HG03280 (cell line): ENCODE measurements around the gene PRKAR1B.

Experiments
- ATAC-seq: cut with Tn5 transposase; IDR thresholded peaks from one replicate; pipeline ENCODE4 v1.9.1; 2021; ENCODE audit warnings: mild to moderate bottlenecking, moderate library complexity; ENCODE audit not compliant: unreplicated experiment

The PRKAR1B gene

DNA sequence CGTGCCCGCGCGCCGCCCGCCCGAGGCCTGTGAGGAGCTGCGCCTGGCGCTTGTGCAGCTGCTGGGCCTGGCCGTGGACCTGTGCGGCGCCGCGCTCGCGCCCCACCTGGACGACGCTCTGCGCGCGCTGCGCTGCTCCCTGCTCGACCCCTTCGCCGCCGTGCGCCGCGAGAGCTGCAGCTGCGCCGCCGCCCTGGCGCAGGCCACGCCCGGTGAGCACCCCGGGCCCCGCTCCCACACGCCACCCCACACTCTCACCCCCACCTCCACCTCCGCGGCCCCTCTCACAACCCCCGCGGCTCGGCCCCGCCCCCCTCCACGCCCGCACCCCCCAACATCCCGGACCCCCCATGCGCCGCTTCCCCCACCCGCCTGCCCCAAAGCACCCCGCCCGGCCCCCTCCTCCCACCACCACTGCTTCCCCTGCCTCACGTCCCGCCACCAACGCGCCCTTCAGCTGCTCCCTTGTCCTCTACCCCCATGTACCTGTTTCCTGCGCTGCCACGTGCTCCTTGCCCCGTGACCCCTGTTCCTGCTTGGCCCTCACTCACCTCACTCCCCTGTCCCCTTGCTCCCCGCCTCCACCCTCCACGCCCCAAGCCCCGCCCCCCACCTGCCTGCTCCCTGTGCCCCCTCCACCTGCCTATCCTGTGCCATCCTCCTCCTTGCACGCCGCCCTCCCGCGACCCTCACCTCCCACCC lies at the start of gene PRKAR1B:
TSS of gene PRKAR1B (minus strand) at position 178 of the 702 bp plus-strand sequence. CDS start 15,776 bp downstream, outside the sequence.
- ATAC-seq = peak; percentile 46

DNA sequence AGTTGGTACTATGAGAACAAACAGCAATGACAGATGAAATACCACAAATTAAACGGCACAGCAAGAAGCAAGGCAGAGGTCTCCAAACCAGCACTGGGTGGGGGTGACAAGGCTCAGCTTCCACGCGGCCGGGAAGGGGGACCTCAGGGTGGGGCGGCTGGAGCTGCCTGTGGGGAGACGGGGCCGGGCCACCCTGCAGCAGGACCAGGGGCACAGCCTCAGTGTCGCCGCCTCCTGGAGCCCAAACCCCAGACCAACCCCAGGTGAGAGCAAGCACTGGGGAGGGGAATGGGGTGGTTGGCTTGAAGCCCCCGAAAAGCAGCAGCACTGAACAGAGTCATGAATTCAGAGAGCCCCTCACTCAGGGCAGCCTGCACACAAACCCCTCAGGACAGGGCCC lies 49.3 kb upstream of the PRKAR1B start:
- no peak for ATAC-seq

DNA sequence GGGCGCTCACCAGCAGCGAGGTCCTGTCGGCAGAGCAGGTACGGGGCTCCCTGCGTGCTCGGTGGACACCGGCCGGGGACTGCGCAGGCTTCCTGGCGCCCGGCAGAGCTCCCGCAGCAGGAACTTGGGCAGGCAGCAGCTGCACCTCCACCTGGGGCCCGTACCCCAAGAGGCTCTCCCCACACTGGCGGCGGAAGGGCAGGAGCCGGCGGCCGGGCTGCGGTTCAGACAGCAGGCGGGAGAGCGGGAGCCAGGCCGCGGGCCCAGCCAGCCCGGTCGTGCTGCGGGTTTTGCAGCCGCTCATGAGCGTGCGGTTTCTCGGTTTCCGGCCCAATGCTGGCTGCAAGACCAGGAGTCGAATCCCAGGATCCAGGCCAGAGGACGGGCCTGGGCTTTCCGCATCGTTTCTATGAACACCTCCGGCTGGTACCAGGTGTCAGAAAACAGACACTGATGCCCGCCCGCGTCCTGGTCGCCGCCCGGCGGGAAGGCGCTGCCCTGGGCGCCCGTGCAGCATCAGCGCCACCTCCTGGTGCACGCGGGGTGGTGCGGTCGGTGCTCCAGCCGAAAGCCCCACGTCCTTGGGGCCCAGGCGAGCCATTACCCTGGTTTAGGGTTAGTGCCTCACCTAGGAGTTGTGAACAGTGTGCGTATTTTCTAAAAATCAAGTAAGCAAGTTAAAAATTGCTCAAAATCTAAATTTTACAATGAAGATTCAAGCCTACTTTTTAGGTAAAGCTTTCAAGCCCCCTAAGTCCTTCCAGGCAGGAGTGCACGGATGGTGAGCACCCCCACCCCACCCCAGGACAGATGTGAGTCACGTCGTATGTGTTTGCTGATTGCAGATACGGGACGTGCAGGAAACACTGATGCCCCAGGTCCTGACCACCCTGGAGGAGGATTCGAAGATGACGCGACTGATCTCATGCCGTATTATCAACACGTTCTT lies 47.4 kb upstream of the PRKAR1B start:
- no peak for ATAC-seq

DNA sequence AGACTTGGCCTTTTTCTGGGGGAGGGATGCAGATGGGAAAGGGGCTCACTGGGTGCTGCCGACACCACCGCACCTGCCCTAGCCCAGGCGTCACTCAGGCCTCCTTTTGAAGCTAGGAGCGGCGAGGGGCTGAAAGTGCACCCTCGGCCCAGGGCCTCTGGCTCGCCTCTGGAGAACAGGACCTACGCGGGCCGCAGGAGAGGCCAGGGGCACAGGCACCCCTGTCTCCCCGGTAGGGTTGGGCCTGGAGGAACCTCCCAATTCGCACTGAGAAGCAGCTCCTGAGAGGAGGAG lies 46.5 kb upstream of the PRKAR1B start:
- ATAC-seq = no peak

DNA sequence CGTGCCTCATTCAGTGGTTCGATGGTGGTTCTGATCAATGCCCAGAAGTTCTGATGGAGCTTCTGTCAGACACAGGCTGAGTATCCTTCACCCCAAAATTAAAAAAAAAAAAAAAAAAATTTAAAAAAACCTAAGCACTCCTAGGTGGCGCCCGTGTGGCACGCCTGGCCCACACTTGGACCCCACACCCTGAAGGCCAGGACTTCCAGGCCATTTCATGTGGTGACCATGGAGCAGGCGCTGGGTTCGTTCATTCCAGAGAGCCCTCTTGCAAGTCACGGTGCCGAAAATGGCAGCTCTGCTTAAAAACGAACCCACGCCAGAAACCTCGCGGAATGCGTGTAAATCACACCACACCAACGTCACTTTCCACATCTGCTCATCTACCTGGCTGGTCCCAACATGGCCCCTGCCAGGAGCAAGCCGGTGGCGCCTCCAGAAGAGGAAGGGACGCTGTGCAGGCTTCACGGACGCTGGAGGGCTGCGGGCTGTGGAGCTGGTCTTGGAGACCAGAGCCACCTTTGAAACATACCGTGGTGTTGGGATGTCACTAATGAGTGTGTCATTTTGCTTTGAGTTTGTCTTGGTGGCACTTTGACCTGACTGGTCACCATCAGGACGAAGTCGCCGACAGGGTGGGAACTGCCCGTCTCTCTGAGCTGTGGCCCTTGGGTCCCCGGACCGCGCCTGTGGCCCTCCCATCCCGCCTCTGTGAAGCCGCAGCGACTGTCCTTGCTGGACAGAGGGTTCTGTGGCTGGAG lies 46.0 kb upstream of the PRKAR1B start:
- no peak for ATAC-seq

DNA sequence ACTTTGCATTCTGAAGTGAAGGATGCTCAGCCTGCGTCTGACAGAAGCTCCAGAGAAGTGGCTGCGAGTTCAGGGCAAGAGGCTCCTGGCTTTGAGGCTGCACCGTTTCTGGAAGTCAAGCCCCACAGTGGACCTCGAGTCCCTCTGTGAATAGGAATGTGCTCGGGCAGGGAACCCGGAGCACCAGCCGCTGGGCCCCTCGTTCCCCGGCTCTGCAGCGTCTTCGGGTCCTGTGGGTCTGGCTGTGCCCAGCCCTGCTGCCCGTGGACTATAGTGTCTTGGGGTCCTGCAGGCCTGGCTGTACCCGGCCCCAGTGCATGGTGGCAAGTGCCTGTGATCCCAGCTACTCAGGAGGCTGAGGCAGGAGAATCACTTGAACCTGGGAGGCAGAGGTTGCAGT lies 45.3 kb upstream of the PRKAR1B start:
- no peak for ATAC-seq

DNA sequence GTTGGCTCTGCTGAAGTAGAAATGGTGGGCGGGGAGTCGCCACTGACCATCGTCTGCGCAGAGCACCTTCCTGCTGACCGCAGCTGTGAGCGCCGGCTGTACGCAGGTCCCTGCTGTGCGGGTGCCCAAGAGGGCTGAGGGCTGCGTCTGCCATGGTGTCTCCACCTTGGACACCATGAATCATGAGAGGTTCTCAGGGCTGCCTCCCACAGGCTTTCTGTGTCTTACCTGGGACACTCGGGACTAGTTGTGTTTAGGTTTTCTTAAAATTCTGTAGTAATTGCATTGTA lies 44.9 kb upstream of the PRKAR1B start:
- no peak for ATAC-seq

DNA sequence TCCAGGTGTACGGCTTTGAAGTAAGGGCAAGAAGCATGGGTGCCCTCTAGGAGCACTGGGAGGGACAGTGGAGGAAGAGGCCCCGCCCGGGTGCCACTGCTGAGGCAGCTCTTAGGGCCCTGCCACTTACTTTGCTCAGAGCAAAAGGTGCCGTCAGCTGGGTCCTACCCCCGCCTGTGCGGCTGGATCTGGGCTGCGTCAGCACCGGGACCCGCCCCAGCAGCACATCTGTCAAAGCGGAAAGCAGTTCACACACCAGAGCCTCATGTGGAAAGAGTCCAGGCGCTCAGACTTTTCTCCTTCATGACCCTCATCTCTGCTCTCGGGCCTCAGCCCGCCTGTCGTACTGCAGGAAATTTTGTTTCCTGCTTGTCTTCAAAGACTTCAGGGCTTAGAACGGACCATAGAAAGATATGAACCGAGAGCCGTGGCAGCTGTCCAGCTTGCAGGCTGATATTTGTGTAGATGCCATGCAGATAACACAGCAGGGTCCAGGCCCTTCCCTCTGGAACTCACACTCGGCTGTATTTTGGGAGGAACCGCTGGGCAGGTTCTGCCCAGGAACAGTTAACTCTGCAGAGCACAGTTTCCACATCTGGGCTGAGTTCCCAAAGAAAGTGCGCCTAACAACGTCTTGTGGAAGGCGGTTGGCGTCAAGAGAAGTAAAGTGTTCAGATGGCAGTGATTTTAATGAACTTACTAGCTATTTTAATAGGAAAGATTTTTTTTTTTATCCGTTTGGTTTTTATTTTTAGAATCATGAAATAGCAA lies 44.3 kb upstream of the PRKAR1B start:
- ATAC-seq = no peak

DNA sequence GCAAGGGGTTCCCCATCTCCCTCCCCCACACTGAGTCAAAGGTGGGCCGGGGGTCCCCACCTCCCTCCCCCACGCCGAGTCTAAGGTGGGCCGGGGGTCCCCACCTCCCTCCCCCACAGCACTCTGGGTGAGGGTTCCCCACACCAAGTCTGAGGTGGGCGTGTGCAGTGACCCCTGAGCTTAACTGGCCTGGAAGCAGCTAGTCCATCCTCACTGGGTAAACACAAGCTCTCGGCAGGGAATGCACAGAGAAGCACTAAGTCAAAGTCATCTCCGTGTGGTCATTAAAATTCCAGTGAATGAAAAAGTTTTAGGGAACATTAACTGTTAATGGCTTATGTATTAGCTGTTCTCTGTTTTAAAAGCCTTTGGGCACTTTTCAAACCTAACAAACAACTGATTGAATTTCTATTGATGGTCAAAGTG lies 43.7 kb upstream of the PRKAR1B start:
- no peak for ATAC-seq

DNA sequence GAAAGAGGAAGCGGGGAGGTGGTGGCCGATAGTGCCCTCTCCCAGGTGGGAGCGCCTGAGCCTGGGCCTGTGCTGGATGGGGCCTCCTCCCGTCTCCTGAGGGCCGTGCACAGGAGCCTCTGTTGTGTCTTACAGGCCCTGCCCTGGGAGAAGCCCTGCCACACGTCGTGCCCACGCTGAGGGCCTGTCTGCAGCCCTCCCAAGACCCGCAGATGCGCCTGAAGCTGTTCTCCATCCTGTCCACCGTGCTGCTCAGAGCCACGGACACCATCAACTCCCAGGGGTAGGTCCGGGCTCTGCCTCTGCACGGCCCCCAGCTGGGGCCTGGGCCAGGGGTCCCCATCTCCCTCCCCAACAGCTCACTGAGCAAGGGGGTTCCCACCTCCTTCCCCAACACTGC lies 43.3 kb upstream of the PRKAR1B start:
- no peak for ATAC-seq

DNA sequence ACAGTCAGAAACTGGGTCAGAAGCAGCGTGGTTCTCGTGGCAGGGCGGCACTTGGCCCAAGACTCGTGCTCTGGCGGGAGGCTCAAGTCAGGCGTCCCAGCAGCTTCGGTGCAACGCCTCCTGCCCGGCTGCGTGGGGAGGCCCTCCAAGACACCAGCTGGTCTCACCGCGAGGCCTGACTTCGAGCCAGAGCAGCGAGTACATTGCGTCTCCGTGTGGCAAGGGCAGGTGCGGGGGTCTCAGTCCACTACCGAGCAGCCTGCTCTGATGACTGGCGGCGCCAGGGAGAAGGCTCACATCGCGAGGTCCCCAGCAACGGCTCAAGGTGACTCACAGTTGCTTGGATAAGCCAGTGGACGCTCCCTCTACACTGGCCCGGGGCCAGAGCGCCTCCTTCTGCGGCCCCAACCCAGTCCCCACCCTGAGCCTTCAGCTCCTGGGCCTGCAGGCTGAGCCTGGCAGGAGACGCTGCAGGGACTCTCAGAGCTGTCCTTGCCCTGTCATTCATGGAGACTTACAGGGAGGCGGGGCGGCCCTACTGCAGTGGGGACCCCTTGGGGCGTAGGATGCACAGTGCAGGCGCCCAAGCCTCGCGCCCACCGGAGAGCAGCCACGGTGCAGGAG lies 41.9 kb upstream of the PRKAR1B start:
- ATAC-seq = no peak

DNA sequence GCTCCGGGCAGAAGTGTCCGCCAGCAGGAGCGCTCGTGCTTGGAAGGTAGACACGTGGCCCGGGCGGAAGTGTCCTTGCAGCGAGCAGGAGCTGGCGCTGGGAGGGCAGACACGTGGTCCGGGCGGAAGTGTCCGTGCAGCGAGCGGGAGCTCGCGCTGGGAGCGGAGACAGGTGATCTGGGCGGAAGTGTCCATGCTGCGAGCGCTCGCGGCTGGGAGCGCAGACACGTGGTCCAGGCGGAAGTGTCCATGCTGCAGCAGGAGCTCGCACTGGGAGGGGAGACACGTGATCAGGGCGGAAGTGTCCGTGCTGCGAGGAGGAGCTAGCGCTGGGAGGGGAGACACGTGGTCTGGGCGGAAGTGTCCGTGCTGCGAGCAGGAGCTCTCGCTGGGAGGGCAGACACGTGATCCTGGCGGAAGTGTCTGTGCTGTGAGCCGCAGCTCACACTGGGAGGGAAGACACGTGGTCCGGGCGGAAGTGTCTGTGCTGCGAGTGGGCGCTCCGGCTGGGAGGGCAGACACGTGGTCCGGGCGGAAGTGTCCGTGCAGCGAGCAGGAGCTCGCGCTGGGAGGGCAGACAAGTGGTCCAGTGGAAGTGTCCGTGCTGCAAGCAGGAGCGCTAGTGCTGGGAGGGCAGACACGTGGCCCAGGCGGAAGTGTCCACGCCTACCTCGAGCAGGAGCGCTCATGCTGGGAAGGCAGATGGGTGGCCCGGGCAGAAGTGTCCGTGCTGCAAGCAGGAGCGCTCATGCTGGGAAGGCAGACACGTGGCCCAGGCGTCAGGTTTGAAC lies 41.1 kb upstream of the PRKAR1B start:
- no peak for ATAC-seq

DNA sequence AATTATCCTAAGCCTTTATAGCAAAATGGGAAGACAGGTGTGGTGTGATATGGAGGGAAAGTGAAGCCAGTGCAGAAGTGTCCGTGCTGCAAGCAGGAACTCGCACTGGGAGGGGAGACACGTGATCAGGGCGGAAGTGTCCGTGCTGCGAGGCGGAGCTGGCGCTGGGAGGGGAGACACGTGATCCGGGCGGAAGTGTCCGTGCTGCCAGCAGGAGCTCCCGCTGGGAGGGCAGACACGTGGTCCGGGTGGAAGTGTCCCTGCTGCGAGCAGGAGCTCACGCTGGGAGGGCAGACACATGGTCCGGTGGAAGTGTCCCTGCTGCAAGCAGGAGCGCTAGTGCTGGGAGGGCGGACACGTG lies 40.5 kb upstream of the PRKAR1B start:
- ATAC-seq = no peak

DNA sequence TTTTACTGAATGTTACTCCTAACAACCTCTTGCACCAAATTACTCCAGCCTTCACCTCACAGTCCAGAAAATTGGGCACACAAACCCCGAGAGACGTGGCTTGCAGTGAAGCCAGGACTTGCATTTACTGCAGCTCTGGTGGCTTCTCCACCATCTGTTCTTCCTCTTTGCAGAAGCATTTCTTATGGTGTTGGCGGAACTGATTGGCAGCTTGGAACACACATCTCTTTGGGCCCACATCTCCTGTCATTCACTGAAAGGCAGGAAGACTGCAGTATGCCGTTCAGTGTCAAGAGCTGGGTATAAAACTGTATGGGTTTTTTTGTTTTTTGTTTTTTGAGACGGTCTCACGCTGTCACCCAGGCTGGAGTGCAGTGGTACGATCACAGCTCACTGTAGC lies 38.3 kb upstream of the PRKAR1B start:
- no peak for ATAC-seq

DNA sequence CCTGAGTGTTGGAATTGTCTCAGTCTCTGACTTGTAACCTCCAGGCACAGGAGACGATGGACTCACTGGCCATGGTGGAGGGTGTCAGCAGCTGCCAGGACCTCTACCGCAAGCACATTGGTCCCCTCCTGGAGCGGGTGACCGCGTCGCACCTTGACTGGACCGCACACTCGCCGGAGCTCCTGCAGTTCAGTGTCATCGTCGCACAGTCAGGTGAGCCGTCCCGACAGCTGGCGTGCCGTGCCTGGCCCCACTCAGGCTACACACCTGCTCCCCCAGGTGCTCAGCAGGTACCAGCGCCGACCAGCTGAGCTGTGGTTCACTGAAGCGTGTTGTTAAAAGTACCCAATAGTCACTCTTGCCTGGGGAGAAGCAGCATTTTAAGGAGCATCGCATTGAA lies 36.7 kb upstream of the PRKAR1B start:
- no peak for ATAC-seq

DNA sequence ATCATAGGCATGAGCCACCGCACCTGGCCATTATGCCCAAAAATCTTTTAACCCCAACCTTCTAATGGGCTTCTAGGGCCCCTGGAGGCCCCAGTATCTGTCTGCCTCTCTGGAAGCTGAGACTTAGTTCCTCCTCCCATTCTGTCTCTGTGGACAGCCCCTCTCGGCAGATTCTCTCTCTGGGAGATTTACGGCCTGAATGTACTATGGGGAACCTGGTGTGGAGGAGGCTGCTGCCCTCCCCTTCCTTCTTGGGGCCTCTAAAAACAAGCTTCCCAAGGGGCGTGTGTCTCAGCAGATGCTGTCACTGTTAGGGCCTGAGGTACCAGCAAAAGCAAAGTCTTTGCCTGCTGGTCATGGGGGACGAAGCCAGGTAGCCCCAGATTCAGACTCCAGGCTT lies 35.8 kb upstream of the PRKAR1B start:
- no peak for ATAC-seq

DNA sequence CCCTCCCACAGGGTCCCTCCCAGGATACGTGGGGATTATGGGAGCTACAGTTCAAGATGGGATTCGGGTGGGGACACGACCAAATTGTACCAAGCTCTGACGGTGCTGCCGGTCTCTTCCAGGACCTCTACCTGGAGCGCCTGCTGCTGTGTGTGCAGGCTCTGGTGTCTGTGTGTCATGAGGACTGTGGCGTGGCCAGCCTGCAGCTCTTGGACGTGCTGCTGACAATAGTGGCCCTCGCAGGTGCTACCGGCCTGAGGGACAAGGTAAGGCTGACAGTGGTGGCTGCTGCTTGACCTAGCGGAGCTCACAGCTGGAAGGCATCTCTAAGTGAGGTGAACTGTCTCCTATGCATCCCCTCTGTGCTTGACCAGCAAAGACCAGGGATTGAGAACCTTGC lies 34.5 kb upstream of the PRKAR1B start:
- no peak for ATAC-seq

DNA sequence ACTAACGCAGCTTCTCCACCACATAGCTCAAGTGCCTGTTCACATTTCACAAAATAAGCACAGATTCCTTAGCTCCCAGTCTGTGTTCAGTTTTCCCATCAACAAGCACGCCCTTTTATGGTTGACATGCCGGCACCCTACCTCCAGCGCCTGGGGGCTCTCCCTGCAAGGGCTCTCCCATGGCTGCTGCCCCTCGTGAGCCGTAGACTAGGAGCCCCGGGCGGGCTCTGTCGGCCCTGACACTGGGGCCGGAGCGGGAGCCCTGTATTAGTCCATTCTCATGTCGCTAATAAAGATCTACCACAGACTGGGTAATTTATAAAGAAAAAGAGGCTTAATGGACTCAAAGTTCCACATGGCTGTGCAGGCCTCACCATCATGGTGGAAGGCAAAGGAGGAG lies 34.0 kb upstream of the PRKAR1B start:
- ATAC-seq = no peak

DNA sequence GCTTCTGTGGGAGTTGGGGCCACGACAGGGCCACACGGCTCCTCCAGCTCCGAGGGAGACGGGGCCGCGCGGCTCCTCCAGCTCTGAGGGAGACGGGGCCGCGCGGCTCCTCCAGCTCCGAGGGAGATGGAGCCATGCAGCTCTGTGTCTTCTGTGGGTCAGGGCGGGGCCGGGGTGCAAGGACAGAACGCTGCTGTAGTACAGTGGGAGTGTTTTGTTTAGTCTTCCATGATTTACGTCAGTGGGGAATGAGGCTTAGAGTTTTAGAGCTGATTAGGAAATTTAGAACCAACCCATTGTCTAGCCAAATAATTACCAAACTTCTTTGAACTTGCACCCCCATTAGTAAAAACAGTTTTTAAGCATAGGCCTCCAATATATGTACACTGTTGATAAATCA lies 32.9 kb upstream of the PRKAR1B start:
- no peak for ATAC-seq

DNA sequence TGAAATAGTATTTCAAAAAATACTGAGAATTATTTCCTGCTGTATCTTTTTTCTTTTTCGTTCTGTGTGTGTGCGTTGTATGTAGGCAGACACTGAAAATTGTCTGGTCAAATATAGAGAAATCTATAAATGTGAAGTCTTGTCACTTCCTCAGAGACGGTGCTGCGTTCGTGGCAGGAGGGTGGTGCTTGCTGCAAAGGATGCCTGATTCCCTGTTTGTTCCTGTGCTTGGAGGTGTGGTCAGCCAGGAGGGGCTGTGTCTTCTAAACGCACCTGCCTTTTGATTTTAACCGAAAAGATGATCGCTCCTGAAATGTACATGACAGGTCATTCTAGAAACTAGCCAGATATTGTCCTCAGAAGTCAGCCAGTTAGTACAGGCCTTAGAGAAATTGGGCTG lies 32.5 kb upstream of the PRKAR1B start:
- no peak for ATAC-seq
